ENCODE data around the gene ADAMTSL3. TPM values are rescaled to one million over a fixed set of nuclear protein-coding genes. Genes with fewer than 3 reads are reported as not detected.

The ADAMTSL3 gene
- total RNA-seq, 2 donors from 2014 or later: 0.79 to 3.4 TPM

GRCh38 chr15:83991163-83991562 lies 337.2 kb downstream of the ADAMTSL3 start:
- no peak overlapping the region for H3K4me3 ChIP-seq (ENCODE audit: low read length)
- Mint-ChIP-seq H3K9me3 (no peaks in the 10 kb centered on the region), H3K4me3 (no peak overlapping the region), H3K27me3 (ENCODE audit: insufficient read depth) (no peaks in the 10 kb centered on the region), H3K27ac (no peak overlapping the region), H3K4me1 (no peaks in the 10 kb centered on the region), H3K36me3 (ENCODE audit: low read depth) (no peaks in the 10 kb centered on the region)
- no peaks in the 10 kb centered on the region for H3K9me3 ChIP-seq (ENCODE audit: control insufficient read depth, low read length)
- H3K36me3 ChIP-seq (ENCODE audit: control insufficient read depth, insufficient read depth, low read length): no peaks in the 10 kb centered on the region
- no peak overlapping the region for H3K9ac ChIP-seq (ENCODE audit: extremely low read depth, low read length, poor library complexity, severe bottlenecking)
- no peaks in the 10 kb centered on the region for H3K27me3 ChIP-seq (ENCODE audit: control insufficient read depth, insufficient read depth, low read length, poor library complexity, severe bottlenecking)
- WGBS, 2 experiments (ENCODE audit: insufficient coverage in 1 of 2, insufficient read length in 1 of 2): 90 to 92% methylated on average over 5 of the region's 5 CpGs
- H3K4me1 ChIP-seq (ENCODE audit: control insufficient read depth, insufficient read depth, low read length): no peaks in the 10 kb centered on the region
- no peak overlapping the region for H3K27ac ChIP-seq (ENCODE audit: low read depth, low read length)
- TF ChIP-seq, protein P1, sequence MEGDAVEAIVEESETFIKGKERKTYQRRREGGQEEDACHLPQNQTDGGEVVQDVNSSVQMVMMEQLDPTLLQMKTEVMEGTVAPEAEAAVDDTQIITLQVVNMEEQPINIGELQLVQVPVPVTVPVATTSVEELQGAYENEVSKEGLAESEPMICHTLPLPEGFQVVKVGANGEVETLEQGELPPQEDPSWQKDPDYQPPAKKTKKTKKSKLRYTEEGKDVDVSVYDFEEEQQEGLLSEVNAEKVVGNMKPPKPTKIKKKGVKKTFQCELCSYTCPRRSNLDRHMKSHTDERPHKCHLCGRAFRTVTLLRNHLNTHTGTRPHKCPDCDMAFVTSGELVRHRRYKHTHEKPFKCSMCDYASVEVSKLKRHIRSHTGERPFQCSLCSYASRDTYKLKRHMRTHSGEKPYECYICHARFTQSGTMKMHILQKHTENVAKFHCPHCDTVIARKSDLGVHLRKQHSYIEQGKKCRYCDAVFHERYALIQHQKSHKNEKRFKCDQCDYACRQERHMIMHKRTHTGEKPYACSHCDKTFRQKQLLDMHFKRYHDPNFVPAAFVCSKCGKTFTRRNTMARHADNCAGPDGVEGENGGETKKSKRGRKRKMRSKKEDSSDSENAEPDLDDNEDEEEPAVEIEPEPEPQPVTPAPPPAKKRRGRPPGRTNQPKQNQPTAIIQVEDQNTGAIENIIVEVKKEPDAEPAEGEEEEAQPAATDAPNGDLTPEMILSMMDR (conservative IDR thresholded peaks at IDR 0.05): no peak
- no peak for DNase-seq

- TF ChIP-seq, protein P1 (conservative IDR thresholded peaks at IDR 0.05): no peak
- Histone ChIP-seq H3K36me3 (ENCODE audit: control insufficient read depth, insufficient read depth, low read length) (no peaks in the 10 kb centered on the region), H3K4me3 (ENCODE audit: low read length) (no peak overlapping the region), H3K9ac (ENCODE audit: extremely low read depth, low read length, poor library complexity, severe bottlenecking) (no peak overlapping the region), H3K27me3 (ENCODE audit: control insufficient read depth, insufficient read depth, low read length, poor library complexity, severe bottlenecking) (no peaks in the 10 kb centered on the region), H3K4me1 (ENCODE audit: control insufficient read depth, insufficient read depth, low read length) (no peaks in the 10 kb centered on the region), H3K27ac (ENCODE audit: low read depth, low read length) (no peak overlapping the region), H3K9me3 (ENCODE audit: control insufficient read depth, low read length) (no peaks in the 10 kb centered on the region)
- Mint-ChIP-seq H3K4me3 (no peak overlapping the region), H3K9me3 (no peaks in the 10 kb centered on the region), H3K4me1 (no peaks in the 10 kb centered on the region), H3K27ac (no peak overlapping the region), H3K27me3 (ENCODE audit: insufficient read depth) (no peaks in the 10 kb centered on the region), H3K36me3 (ENCODE audit: low read depth) (no peaks in the 10 kb centered on the region)
- no peak for DNase-seq
- WGBS, 2 experiments (ENCODE audit: insufficient coverage in 1 of 2, insufficient read length in 1 of 2): 94% methylated on average over 3 of the region's 3 CpGs; no CpG with 5 or more reads in 1 of the 2 experiments
Observed at GRCh38 chr15:83992324-83993031, 338.6 kb downstream of the ADAMTSL3 start.

DNA sequence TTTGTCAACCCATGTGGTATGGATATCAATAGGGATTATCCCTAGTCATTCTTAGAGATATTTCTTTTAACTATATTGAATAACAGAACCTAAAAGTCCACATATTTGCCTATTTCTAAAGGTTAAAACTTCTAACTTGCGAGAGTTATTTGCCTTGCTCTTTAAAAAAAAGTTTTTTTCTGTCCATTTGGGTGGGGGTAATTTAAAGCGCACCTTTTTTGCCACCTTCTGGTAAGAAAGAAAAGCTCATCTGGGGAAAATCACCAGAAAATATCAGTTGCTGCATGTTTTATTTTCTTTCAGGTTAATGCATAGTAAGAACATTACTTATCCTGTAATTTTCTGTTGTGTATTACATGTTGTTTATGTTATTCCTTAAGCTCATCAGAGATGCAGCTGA lies 339.7 kb downstream of the ADAMTSL3 start:
- WGBS, 2 experiments (ENCODE audit: insufficient coverage in 1 of 2, insufficient read length in 1 of 2): 81 to 100% methylated on average over 1 to 2 of the region's 2 CpGs
- Mint-ChIP-seq H3K4me3 (no peak overlapping the region), H3K27me3 (ENCODE audit: insufficient read depth) (no peaks in the 10 kb centered on the region), H3K4me1 (no peaks in the 10 kb centered on the region), H3K27ac (no peak overlapping the region), H3K9me3 (no peaks in the 10 kb centered on the region), H3K36me3 (ENCODE audit: low read depth) (no peaks in the 10 kb centered on the region)
- Histone ChIP-seq H3K4me3 (ENCODE audit: low read length) (no peak overlapping the region), H3K27ac (ENCODE audit: low read depth, low read length) (no peak overlapping the region), H3K4me1 (ENCODE audit: control insufficient read depth, insufficient read depth, low read length) (no peaks in the 10 kb centered on the region), H3K9me3 (ENCODE audit: control insufficient read depth, low read length) (no peaks in the 10 kb centered on the region), H3K9ac (ENCODE audit: extremely low read depth, low read length, poor library complexity, severe bottlenecking) (no peak overlapping the region), H3K27me3 (ENCODE audit: control insufficient read depth, insufficient read depth, low read length, poor library complexity, severe bottlenecking) (no peaks in the 10 kb centered on the region), H3K36me3 (ENCODE audit: control insufficient read depth, insufficient read depth, low read length) (no peaks in the 10 kb centered on the region)
- no peak for DNase-seq
- TF ChIP-seq, protein P1 (conservative IDR thresholded peaks at IDR 0.05): peak; percentile 60
